ENCODE results near the gene CLIC3. TPM values are rescaled to one million over a fixed set of nuclear protein-coding genes. Genes with fewer than 3 reads are reported as not detected.

CLIC3 gene
- total RNA-seq, 1 experiment from 2014 or later = not detected

GRCh38 chr9:136952876-136953770 lies 43.2 kb downstream of the CLIC3 start:
- POLR2A ChIA-PET (ENCODE audit: low non-redundant PET) = no interaction called here
- Histone ChIP-seq H3K36me3 (ENCODE audit: insufficient read depth, low read length, poor library complexity, severe bottlenecking) (no peaks in the 10 kb centered on the region), H3K27me3 (replicated peaks; ENCODE audit: insufficient read depth, low read depth, low read length, poor library complexity) (no peaks in the 10 kb centered on the region), H3K9me3 (ENCODE audit: low read depth, low read length, poor library complexity, severe bottlenecking) (no peaks in the 10 kb centered on the region), H3K4me3 (ENCODE audit: low read depth, low read length, poor library complexity, severe bottlenecking) (no peak overlapping the region), H3K27ac (ENCODE audit: low read depth, low read length, poor library complexity, severe bottlenecking) (no peak overlapping the region), H3K4me1 (ENCODE audit: insufficient read depth, low read length, poor library complexity, severe bottlenecking) (no peaks in the 10 kb centered on the region)
- TF ChIP-seq, protein P1, sequence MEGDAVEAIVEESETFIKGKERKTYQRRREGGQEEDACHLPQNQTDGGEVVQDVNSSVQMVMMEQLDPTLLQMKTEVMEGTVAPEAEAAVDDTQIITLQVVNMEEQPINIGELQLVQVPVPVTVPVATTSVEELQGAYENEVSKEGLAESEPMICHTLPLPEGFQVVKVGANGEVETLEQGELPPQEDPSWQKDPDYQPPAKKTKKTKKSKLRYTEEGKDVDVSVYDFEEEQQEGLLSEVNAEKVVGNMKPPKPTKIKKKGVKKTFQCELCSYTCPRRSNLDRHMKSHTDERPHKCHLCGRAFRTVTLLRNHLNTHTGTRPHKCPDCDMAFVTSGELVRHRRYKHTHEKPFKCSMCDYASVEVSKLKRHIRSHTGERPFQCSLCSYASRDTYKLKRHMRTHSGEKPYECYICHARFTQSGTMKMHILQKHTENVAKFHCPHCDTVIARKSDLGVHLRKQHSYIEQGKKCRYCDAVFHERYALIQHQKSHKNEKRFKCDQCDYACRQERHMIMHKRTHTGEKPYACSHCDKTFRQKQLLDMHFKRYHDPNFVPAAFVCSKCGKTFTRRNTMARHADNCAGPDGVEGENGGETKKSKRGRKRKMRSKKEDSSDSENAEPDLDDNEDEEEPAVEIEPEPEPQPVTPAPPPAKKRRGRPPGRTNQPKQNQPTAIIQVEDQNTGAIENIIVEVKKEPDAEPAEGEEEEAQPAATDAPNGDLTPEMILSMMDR (conservative IDR thresholded peaks at IDR 0.05; ENCODE audit: low read depth, low read length) = no peak
- TF ChIP-seq EZH2 (IDR thresholded peaks at IDR 0.05; ENCODE audit: borderline replicate concordance, low read depth, low read length, poor library complexity, severe bottlenecking) = no peak
- intact Hi-C loops (cut with micrococcal nuclease; ENCODE audit: unreplicated experiment) = no loop called here
- BruUV-seq (replicated peaks) = no TSS peak
- CTCF ChIA-PET = no interaction called here
- DNase-seq (ENCODE audit: low spot score) = no peak

GRCh38 chr9:136952321-136952850 lies 44.0 kb downstream of the CLIC3 start:
- ChIA-PET CTCF (no interaction called here), POLR2A (ENCODE audit: low non-redundant PET) (no interaction called here)
- no peaks in the 10 kb centered on the region for H3K9me3 ChIP-seq (ENCODE audit: low read depth, low read length, poor library complexity, severe bottlenecking)
- no peaks in the 10 kb centered on the region for H3K36me3 ChIP-seq (ENCODE audit: insufficient read depth, low read length, poor library complexity, severe bottlenecking)
- intact Hi-C loops (cut with micrococcal nuclease; ENCODE audit: unreplicated experiment) = no loop called here
- no peak overlapping the region for H3K4me3 ChIP-seq (ENCODE audit: low read depth, low read length, poor library complexity, severe bottlenecking)
- no peaks in the 10 kb centered on the region for H3K27me3 ChIP-seq (replicated peaks; ENCODE audit: insufficient read depth, low read depth, low read length, poor library complexity)
- no peak for TF ChIP-seq EZH2 (IDR thresholded peaks at IDR 0.05; ENCODE audit: borderline replicate concordance, low read depth, low read length, poor library complexity, severe bottlenecking)
- TF ChIP-seq, protein P1 (conservative IDR thresholded peaks at IDR 0.05; ENCODE audit: low read depth, low read length) = no peak
- BruUV-seq (replicated peaks) = no TSS peak
- H3K4me1 ChIP-seq (ENCODE audit: insufficient read depth, low read length, poor library complexity, severe bottlenecking) = no peaks in the 10 kb centered on the region
- H3K27ac ChIP-seq (ENCODE audit: low read depth, low read length, poor library complexity, severe bottlenecking) = no peak overlapping the region
- DNase-seq (ENCODE audit: low spot score) = no peak

DNA sequence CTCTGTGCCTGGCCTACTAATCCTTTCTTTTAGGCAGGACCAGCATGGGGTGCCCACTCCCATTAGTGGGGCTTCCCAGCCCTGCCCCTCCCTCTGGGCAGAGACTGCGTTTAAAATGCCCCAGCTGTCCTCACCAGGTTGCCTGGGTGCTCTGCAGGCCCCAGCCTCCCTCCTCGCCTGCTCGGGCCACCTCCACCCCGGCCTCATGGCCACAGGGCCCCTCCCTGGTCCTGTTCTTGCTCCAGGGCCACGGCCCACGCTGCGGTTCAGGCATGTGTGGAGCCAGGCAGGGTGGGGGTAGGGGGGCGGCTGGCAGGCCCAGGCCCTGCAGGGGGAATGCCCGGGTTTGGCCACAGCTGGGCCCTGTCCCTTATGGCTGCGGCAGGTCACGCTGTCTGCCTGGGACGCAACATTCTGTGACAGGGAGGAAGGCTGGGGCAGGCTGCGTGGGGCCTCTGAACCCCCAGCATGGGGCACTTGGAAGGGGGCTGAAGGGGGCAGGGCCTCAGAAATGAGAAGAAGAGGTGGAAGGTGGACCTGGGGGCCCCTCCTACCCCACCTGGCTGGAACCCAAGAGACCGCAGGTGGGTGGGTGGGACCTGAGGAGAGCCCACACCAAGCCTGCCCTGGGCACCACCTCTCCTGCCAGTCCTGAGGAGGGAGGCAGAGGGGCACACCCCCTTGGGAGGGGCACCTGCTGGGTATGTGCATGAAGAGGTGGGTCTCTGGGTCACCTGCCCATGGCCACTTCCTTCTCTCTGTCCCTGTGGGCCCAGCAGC lies 44.6 kb downstream of the CLIC3 start, which contains the start of gene LCN12:
TSS of gene LCN12 (plus strand) at position 733 of the 780 bp plus-strand sequence. CDS start 55 bp downstream, outside the sequence.
- Histone ChIP-seq H3K27me3 (replicated peaks; ENCODE audit: insufficient read depth, low read depth, low read length, poor library complexity) (no peaks in the 10 kb centered on the region), H3K4me1 (ENCODE audit: insufficient read depth, low read length, poor library complexity, severe bottlenecking) (no peaks in the 10 kb centered on the region), H3K36me3 (ENCODE audit: insufficient read depth, low read length, poor library complexity, severe bottlenecking) (no peaks in the 10 kb centered on the region), H3K4me3 (ENCODE audit: low read depth, low read length, poor library complexity, severe bottlenecking) (no peak within 1 kb of the TSS), H3K27ac (ENCODE audit: low read depth, low read length, poor library complexity, severe bottlenecking) (no peak within 1 kb of the TSS), H3K9me3 (ENCODE audit: low read depth, low read length, poor library complexity, severe bottlenecking) (no peaks in the 10 kb centered on the region)
- CTCF ChIA-PET = no interaction called here
- POLR2A ChIA-PET (ENCODE audit: low non-redundant PET) = no interaction called here
- intact Hi-C loops (cut with micrococcal nuclease; ENCODE audit: unreplicated experiment) = no loop called here
- TF ChIP-seq EZH2 (IDR thresholded peaks at IDR 0.05; ENCODE audit: borderline replicate concordance, low read depth, low read length, poor library complexity, severe bottlenecking) = no peak
- TF ChIP-seq, protein P1 (conservative IDR thresholded peaks at IDR 0.05; ENCODE audit: low read depth, low read length) = no peak
- no TSS peak for BruUV-seq (replicated peaks)
- DNase-seq (ENCODE audit: low spot score) = no peak

Data from A673 (cell line).